Parathyroid adenoma (tissue), 2 donors: ENCODE measurements around the gene IGF2BP1.
"Not testable (repeated sequence)": the region's sequence is repeated elsewhere in the genome, so short reads cannot be mapped to it uniquely, and the experiment has no call there.

Source experiments
- H2AFZ ChIP-seq: fragments of 300-600 bp; sonication (generic); one replicate; pipeline ENCODE4 v1.7.0; 2017; ENCODE audit warnings: antibody characterized with exemption, mild to moderate bottlenecking
- H3K27ac ChIP-seq: fragments of 300-600 bp; sonication (generic); one replicate; pipeline ENCODE4 v1.7.0; 2017
- H3K27me3 ChIP-seq: fragments of 300-600 bp; sonication (generic); one replicate; pipeline ENCODE4 v1.7.0; 2017; ENCODE audit warnings: low read length; ENCODE audit not compliant: control insufficient read depth, insufficient read depth
- H3K36me3 ChIP-seq: fragments of 300-600 bp; sonication (generic); one replicate; pipeline ENCODE4 v1.7.0; 2017; ENCODE audit warnings: low read length; ENCODE audit not compliant: control insufficient read depth, insufficient read depth
- H3K4me1 ChIP-seq: fragments of 300-600 bp; sonication (generic); one replicate; pipeline ENCODE4 v1.7.0; 2017; ENCODE audit warnings: control low read depth
- H3K4me2 ChIP-seq: fragments of 300-600 bp; sonication (generic); one replicate; pipeline ENCODE4 v1.7.0; 2017; ENCODE audit warnings: low read length
- H3K4me3 ChIP-seq: fragments of 300-600 bp; sonication (generic); one replicate; pipeline ENCODE4 v1.7.0; 2017; ENCODE audit warnings: low read depth, low read length
- H3K79me2 ChIP-seq: fragments of 300-600 bp; sonication (generic); one replicate; pipeline ENCODE4 v1.7.0; 2017; ENCODE audit warnings: control low read depth
- H3K9ac ChIP-seq: fragments of 300-600 bp; sonication (generic); one replicate; pipeline ENCODE4 v1.7.0; 2017; ENCODE audit warnings: mild to moderate bottlenecking
- H3K9me3 ChIP-seq: fragments of 300-600 bp; sonication (generic); one replicate; pipeline ENCODE4 v1.7.0; 2017; ENCODE audit warnings: low read length; ENCODE audit not compliant: control insufficient read depth
- CTCF ChIP-seq: fragments of 300-600 bp; sonication (generic); IDR thresholded peaks from one replicate; pipeline ENCODE4 v1.7.0; 2017; ENCODE audit warnings: antibody characterized with exemption, mild to moderate bottlenecking
- donor health status: primary hyperparathyroidism.

IGF2BP1 gene

GRCh38 chr17:49082231-49082630 is 85.0 kb downstream of the IGF2BP1 start:
- no peaks in the 10 kb centered on the region for H3K9me3 ChIP-seq
- TF ChIP-seq CTCF = no peak
- H3K4me2 ChIP-seq = no peak overlapping the region
- H3K27me3 ChIP-seq = no peaks in the 10 kb centered on the region
- H3K79me2 ChIP-seq = no peaks in the 10 kb centered on the region
- H3K4me3 ChIP-seq = no peak overlapping the region
- H3K4me1 ChIP-seq = no peaks in the 10 kb centered on the region
- no peak overlapping the region for H3K9ac ChIP-seq
- no peak overlapping the region for H3K27ac ChIP-seq
- H3K36me3 ChIP-seq = no peaks in the 10 kb centered on the region
- H2AFZ ChIP-seq = no peak overlapping the region

- not testable (repeated sequence) for H2AFZ ChIP-seq, H3K27me3 ChIP-seq
Measured at GRCh38 chr17:49085046-49085445, 87.9 kb downstream of the IGF2BP1 start.

GRCh38 chr17:49085565-49086315 is 88.6 kb downstream of the IGF2BP1 start:
- no peaks in the 10 kb centered on the region for H3K27me3 ChIP-seq

More at GRCh38 chr17:49085046-49085445, 87.9 kb downstream of the IGF2BP1 start:
- not testable (repeated sequence) for H3K4me3 ChIP-seq, H3K9me3 ChIP-seq, H3K4me1 ChIP-seq, H3K27ac ChIP-seq, H3K79me2 ChIP-seq, H3K9ac ChIP-seq, H3K36me3 ChIP-seq, H3K4me2 ChIP-seq

GRCh38 chr17:49086316-49086605 is 89.1 kb downstream of the IGF2BP1 start:
- Histone ChIP-seq H3K79me2 (no peaks in the 10 kb centered on the region), H3K27ac (no peak overlapping the region), H2AFZ (no peak overlapping the region), H3K9me3 (no peaks in the 10 kb centered on the region), H3K9ac (no peak overlapping the region), H3K36me3 (no peaks in the 10 kb centered on the region), H3K4me3 (no peak overlapping the region), H3K27me3 (no peaks in the 10 kb centered on the region), H3K4me1 (no peaks in the 10 kb centered on the region), H3K4me2 (no peak overlapping the region)
- no peak for TF ChIP-seq CTCF

More at GRCh38 chr17:49085565-49086315, 88.6 kb downstream of the IGF2BP1 start:
- Histone ChIP-seq H3K9me3 (no peaks in the 10 kb centered on the region), H3K4me3 (no peak overlapping the region), H2AFZ (no peak overlapping the region), H3K9ac (no peak overlapping the region), H3K4me2 (no peak overlapping the region), H3K79me2 (no peaks in the 10 kb centered on the region), H3K36me3 (no peaks in the 10 kb centered on the region), H3K4me1 (no peaks in the 10 kb centered on the region), H3K27ac (no peak overlapping the region)
- TF ChIP-seq CTCF = no peak

DNA sequence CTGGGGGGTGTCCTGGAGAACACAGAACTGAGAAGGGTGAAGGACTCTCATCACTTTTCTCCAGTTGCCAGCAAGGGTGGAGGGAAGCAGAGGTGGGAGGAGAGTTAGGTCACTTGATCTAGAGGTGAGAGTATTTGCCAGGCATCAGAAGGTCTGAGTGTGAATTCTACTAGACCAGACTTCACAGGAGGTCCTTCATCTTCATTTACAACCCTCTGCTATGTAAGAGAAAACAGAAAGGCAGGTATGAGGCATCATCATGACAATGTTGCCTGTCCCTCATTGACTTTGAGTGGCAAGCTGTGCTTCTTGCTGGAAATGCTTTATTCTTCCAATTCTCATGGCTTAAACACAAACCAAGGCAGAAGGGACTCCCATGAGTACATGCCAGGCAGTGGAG is 89.5 kb downstream of the IGF2BP1 start:
- Histone ChIP-seq H3K27me3 (no peaks in the 10 kb centered on the region), H3K4me3 (no peak overlapping the region), H3K9me3 (no peaks in the 10 kb centered on the region), H2AFZ (no peak overlapping the region), H3K79me2 (no peaks in the 10 kb centered on the region), H3K9ac (no peak overlapping the region), H3K4me2 (no peak overlapping the region), H3K36me3 (no peaks in the 10 kb centered on the region), H3K4me1 (no peaks in the 10 kb centered on the region), H3K27ac (no peak overlapping the region)
- no peak for TF ChIP-seq CTCF
